ENCODE results near the gene VPS50.
"Not testable (repeated sequence)": the region's sequence is repeated elsewhere in the genome, so short reads cannot be mapped to it uniquely, and the experiment has no call there.

VPS50 gene

DNA sequence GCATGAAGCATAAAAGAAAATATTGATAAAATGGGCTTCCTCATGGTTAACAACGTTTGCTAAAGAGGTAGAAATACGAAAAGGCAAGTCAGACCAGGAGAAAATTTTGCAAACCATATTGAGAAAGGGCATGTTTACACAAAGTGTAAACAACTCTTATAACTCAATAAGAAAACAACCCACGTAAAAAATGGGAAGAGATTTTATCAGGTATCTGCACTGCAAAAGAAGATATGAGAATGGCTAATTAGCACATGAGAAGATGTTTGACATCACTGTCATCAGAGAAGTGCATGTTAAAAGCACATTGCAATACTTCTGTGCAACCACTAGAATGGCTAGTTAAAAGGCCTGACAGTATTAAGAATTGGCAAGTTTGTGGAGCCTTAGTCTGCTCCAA, 99.5 kb downstream of the VPS50 start:
- DNase-seq (ENCODE audit: low spot score), result no peak

DNA sequence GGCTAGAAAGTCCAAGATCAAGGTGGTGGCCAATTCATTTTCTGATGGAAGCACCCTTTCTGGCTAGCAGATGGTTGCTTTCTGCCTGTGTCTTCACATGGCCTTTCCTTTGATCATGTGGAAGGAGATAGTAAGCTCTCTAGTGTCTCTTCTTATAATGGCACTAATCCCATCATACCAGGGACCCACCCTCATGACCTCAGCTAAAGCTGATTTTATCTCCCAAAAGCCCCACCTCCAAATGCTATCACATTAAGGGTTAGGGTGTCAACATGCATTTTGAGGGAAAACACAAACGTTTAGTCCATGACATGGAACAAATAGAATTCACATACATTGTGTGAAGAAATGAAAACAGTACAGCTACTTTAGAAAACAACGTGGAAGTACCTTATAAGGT, 100.0 kb downstream of the VPS50 start:
- no peak for DNase-seq (ENCODE audit: low spot score)

DNA sequence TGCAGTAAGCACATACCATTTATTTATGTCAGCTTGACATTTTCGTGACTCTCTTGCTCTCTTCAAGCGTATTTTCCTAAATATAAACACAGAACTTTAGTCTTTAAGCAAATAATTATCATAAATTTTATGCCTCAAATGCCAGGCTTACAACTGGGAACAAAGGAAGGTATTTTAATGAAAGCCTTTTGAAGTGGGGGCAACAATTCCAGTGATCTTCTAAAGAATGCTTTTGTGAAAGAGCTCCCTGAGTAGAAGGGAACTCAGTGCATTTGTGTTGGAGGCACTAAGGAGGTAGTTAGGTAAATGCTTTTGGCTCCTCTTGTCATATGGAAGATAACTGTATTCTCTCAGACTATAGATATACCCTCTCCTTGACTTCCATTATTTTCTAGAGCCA, 104.9 kb downstream of the VPS50 start:
- no peak for DNase-seq (ENCODE audit: low spot score)

DNA sequence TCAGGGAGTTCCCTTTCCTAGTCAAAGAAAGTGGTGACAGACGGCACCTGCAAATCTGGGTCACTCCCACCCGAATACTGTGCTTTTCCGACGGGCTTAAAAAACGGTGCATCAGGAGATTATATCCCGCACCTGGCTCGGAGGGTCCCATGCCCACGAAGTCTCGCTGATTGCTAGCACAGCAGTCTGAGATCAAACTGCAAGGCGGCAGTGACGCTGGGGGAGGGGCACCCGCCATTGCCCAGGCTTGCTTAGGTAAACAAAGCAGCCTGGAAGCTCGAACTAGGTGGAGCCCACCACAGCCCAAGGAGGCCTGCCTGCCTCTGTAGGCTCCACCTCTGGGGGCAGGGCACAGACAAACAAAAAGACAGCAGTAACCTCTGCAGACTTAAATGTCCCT, 110.0 kb downstream of the VPS50 start:
- DNase-seq (ENCODE audit: low spot score), result not testable (repeated sequence)

DNA sequence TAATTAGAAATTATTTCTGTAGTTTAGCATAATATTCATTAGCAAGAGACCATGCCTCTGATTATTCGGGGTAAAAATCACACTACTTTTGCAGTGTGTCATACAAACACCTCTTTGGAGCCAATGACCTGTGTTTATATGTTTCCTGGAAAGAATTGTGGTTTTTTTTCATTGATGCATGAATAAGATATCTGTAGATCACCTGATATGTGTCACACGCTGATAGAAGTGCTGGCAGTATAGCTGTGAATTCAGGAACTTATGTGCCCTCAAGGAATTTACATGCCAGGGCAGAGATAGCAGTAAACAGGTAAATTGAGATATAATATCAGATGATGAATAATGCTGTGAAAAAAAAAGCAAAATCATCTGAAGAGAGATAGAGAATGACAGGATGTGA, 118.2 kb downstream of the VPS50 start:
- DNase-seq (ENCODE audit: low spot score), result no peak

DNA sequence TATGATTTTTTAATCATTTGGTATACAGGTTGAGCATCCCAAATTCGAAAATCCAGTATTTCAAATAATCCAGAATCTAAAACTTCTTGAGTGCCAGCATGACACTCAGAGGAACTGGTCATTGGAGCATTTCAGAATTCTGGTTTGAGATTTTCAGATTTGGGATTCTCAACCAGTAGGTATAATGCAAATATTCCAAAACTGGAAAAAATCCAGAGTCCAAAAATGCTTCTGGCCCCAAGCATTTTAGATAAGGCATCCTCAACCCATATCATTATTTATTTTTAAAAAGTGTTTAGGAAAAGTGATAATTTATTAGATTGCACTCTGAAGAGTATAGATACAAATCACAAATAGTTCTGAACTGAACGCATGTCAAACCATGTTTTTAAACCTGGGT, 120.7 kb downstream of the VPS50 start:
- no peak for DNase-seq (ENCODE audit: low spot score)

DNA sequence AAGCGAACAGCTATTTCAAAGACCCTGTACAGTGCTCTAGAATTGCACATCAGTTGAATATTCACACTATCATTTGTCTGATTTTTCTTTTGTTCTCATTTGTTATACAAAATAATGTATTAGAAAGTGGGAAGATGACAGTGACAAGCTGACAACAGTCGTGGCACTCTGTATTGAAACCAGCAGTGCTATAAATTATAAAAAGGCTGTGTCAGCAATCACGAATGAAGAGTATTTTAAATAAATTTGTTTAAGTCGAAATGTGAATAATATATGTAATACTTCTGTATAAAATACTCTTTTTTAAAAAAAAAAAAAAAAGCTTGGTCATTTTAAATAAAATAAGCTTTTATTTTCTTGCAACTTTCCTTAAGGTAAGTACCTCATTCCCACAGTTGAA, 122.6 kb downstream of the VPS50 start:
- DNase-seq (ENCODE audit: low spot score), result no peak

DNA sequence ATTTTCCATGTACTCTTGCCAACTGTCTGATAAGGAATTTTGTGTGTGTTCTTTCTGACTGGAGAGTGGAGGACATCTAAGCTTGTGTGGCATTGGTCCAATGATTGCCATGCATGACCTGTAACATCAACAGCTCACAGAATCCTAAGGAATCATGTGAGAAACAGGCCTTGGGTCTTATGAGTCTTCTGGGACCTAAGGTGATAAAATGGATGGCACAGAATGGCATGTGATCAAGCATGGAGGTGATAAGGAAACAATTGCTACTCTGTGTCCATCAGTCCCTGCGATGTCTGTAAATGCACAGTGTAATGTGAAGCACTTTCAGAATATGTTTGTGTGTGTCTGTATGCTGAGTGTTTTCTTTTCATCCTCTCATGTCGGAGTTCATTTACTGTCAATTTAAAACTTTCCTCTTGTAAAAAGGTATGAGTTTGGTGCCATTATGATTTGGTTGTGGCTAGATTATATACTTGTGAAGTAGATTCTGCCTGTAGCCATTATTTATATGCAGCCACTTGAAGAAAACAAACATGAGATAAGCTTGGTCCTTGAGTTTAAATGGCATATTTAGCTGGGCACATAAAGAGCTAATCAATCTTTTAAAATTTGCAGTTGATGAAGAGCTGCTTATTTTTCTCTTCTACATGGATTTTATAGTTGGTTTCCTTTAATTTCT, 127.5 kb downstream of the VPS50 start:
- no peak for DNase-seq (ENCODE audit: low spot score)

DNA sequence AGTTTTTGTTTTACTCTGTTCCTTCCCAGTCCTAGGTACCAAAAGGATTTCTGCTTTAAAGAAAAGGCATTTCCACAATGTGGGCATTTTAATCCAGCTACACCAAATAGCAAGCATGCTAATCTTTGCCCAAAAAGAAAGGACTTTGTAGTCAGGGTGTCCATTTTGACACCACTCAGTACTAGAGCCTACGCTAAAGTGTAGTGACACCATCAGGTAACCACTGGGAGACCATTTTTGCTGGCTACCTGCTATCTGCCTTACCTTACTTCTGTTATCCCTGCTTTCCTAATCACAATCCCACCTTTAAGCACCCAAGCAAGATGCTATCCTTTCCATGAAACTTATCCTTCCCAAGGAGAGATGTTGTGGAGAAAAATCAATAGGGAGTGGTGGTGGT, 129.7 kb downstream of the VPS50 start:
- no peak for DNase-seq (ENCODE audit: low spot score)

DNA sequence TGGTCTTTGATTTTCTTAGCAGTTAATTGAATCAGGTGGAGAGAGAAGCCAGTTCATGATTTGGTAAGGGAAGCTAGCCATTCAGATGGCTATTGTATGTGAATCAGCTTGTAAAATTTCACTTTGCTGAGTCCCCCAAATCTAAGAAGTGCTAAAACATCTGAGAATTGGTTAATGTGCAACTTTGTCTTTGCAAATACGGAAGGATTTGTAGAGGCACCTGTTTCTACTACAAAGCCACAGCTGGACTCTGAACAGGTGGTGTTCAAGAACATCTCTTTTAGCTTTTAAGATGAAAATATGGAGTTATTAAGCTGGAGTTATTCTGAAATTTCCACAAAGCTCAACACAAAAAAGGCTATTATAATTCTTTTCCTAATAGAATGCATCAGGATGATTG, 132.6 kb downstream of the VPS50 start:
- DNase-seq (ENCODE audit: low spot score), result no peak

DNA sequence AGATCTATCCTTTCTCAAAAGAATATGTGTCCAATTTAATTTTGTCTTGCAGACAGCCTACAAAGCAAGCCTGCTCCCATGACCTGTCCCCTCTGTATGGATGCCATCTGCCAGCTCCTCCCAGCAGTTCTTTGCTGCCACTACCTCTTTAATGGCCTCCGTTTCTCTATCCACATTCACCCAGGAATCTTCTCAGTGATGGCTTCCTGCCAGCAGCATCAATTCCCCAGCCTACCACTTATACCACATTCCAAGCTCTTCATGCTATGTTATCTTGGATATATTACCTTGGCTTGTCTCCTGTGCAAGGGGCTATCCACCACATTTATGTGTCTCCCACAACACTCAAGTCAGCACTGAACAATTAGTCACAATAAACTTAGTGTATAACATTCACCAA, 133.2 kb downstream of the VPS50 start:
- no peak for DNase-seq (ENCODE audit: low spot score)

DNA sequence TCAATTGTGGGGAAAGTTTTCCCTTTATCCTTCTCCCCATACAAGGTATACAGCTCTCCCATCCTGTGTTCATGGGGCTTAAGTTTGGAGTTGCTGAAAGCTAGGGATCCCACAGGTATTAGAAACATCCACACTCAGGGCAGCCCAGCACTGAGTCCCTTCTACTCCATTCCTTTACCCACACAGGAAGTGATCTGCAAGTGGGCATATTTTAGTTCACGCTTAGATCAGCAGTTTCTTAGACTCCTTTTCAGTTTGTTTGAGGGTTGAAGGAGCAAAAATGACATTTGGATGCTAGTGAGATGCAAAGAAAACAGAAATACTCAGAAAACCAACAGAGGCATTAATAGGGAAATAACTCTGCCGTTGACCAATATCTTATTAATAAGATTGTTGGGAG, 134.7 kb downstream of the VPS50 start:
- DNase-seq (ENCODE audit: low spot score), result no peak

DNA sequence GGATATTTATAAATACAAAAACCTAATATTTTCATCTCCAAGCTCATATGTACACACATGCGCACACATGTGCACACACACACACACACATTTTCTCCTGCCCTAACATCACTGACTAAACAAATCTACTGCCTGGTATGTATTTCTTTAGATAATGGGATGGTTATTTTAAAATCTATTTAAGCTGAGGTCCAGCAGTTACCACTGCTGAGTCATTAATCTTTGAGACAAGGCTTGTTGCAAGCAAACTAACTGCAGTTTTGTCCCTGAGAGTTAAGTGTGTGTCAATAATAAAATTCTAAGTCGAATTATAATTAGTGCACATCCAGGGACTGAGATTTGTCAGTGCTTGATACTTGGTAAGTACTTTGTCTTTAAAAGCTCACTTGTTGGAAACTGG, 135.1 kb downstream of the VPS50 start:
- no peak for DNase-seq (ENCODE audit: low spot score)

DNA sequence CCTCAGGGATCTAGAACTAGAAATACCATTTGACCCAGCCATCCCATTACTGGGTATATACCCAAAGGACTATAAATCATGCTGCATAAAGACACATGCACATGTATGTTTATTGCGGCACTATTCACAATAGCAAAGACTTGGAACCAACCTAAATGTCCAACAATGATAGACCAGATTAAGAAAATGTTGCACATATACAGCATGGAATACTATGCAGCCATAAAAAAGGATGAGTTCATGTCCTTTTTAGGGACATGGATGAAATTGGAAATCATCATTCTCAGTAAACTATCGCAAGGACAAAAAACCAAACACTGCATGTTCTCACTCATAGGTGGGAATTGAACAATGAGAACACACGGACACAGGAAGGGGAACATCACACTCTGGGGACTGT, 138.8 kb downstream of the VPS50 start:
- DNase-seq (ENCODE audit: low spot score), result not testable (repeated sequence)

DNA sequence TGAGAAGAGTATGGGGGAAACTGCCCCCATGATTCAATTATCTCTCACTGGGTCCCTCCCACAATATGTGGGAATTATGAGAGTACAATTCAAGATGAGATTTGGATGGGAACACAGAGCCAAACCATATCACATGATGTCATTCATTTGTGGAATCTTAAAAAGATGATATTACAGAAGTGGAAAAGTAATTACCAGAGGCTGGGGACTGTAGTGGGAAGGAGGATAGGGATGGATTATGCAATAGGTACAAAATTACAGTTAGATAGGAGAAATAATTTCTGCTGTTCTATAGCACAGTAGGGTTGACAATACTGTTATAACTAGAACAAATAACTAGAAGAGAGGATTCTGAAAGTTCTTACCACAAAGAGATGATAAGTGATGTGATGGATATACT, 141.4 kb downstream of the VPS50 start:
- DNase-seq (ENCODE audit: low spot score), result no peak

DNA sequence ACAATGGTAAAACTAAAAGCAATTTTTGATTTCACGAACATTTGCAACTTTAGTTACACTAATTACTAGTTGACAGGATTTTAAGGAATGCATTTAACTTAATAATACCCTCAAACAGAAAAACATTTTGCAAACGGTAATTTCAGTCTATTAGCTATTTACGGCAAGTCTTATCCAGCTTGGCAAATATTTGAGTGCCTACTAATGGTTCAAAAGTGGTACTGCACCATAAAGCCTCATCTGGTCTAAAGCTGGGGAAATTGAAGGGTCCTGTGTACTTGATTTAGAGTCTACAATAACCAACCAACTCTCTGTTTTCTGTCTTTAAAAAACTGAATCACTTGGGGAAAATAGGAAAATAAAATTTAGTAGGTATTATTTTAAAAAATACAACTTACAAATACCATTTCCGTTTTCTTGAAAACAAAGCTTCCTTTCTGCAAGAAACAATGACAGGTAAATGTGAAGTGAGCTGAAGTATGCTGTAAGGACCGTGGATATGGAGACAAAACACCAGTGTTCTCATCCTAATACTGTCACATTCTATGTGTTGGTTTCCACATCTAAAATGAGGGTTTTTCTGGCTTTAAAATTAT, 142.3 kb downstream of the VPS50 start:
- DNase-seq (ENCODE audit: low spot score), result peak; percentile 42

DNA sequence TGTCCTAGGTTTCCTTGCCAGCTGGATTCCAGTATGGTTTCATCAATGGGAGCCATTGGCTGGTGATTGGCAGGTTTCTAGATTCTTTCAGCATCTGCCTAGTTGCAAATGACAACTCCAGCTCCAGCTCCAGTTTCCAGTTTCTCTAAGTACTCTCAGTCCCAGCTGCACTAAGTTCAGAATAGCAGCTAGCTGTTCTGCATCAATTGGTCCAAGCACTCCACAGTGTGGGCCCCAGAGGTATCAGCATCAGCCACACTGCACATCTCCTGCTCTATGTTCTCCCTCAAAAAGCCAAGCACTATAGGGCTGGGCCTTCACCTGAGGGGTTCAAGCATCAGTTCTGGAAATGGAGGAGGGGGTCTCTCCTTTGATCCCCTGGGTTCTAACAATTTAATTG, 143.4 kb downstream of the VPS50 start:
- DNase-seq (ENCODE audit: low spot score), result no peak

DNA sequence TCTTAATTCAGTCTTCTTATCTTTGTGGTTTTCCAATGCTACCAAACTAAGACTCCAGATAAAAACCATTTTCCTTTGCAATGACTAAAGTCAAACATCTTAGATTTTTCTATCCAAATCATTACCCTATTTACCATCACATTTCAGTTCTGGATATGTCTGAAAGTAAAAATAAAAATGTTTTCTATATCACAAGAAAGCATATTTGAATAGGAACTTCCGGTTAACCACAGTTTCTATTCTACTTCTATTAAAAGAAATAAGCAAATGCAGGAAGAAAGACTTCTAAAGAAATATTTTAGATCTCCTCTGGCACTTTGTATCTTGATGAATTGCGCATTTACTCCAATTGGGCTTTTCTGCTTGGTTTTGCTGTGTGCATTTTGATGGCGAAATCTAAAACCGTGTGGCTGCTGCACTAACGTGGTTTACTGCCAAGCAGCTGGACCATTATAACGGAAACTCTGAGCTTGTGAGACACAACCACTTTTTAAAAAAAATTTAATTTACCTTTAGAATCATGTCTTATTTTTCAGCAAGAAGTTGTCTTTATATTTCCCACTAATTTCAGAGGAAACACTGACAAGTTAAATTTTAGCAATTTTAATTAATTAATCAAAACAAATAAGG, 146.1 kb downstream of the VPS50 start:
- DNase-seq (ENCODE audit: low spot score), result no peak

DNA sequence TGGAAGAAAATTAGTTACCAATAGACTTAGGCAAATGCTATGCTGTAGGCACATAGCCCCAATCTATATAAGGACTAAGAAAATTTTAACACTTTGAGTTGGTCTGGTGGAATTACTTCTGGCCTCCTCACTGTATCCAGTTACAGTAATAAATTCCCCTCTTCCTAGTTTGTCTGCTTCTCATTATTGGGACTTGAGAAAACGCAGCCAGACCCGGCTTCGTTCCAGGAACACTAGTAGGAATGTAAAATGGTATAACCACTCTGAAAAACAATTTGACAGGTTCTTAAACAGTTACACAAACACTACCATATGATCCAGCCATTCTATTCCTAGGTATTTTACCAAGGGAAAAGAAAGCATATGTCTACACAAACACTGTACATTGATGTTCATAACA, 150.2 kb downstream of the VPS50 start:
- DNase-seq (ENCODE audit: low spot score), result no peak

DNA sequence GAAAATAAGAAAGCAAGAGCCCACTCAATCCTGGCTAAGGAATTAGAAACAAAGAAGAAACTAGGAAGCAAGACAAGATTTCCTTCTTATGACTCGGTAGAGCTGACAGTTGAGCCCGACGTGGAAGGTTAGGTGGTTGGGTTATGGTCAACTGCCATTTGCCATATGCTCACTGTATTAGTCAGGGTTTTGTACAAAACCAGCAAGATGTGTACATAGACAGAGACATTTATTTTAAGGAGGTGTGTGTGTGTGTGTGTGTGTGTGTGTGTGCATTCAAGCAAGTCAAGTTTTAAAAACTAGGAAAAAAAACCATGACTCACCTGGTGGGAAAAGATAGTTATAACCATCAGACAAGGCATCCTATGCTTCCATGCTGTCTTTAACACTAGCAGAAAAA, 158.5 kb downstream of the VPS50 start:
- DNase-seq (ENCODE audit: low spot score), result no peak

DNA sequence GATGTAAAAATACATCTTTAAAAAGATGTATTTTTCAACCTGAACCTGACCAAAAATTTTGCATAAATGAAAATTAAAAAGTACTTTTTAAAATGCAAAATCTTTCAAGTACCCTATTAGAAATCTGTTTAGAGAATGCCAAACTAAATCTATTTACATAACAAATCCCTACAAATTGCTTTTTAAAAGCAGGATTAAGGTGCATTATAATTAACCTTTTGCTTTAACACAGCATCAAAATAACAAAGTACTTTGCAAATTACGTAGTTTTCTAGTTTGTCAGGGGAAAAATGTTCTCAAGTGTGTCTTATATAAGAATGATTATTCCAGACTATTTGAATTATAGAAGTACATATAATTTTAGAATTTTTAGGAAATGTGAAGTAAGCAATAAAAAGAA, 160.8 kb downstream of the VPS50 start:
- no peak for DNase-seq (ENCODE audit: low spot score)

DNA sequence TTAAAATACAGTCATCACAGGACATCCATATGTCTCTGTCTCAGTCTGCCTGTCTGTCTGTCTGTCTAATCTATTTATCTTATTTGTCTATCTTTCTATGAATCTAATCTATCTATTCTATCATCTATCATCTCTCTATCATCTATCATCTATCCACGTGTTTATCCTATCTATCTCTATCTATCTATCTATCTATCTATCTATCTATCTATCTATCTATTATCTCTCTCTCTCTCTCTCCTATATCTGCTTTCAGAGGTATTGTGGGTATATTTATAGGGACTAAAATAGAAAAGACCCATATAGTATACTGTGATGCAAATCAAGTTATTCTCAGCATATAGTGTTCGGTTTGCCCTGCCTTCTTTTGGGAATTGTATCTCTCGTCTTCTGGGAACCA, 167.5 kb downstream of the VPS50 start:
- DNase-seq (ENCODE audit: low spot score), result no peak

DNA sequence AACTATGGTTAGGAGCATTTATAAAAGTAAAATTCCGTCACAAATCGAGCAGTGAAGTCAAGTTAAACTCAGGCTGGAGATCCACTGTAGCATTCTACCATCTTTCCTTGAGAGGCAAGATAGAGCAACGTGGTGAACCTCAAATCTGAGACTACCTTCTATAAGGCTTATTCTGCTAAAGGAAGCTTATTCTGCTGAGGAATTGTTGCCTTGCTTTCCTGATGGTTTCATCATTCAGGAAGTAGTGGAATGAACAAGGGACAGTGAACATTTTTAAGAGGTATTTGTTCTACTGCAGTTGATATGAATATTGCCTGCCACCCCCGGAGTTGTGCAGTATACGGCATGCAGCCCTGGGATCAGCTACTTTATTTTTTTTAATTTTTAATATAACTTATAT, 170.8 kb downstream of the VPS50 start:
- no peak for DNase-seq (ENCODE audit: low spot score)

DNA sequence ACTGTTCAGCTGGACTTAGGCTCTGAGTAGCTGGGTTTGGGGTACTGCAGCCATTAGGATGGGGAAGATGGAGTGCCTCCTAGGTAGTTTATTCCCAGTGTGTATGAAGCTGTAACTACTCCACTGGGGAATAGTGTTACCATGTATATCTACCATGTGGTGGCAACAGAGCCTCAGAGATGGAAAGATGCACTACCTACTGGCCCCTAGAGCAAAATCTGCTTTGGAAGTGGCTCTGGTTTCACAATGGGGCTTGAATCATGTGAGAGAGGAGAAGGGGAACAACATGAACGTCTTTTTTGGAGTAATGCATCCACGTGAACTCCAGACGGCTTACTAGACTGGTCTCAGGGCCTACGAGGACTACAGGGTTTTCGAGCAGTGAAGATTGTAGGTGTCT, 175.1 kb downstream of the VPS50 start:
- DNase-seq (ENCODE audit: low spot score), result no peak

Data from D341Med (cell line).